Loucy (cell line): ENCODE data around the gene P2RX3.

Experiments
- H2AFZ ChIP-seq: fragments of 200-600 bp; sonication (generic); 2 replicates; pipeline ENCODE4 v1.6.0; 2016; ENCODE audit warnings: antibody characterized with exemption, mild to moderate bottlenecking, low read length, moderate library complexity
- H3F3A ChIP-seq: fragments of 200-600 bp; 2 replicates; pipeline ENCODE4 v1.6.0; 2016; ENCODE audit warnings: antibody characterized with exemption, low read depth, mild to moderate bottlenecking
- H3K27me3 ChIP-seq: fragments of 200-600 bp; sonication (generic); 2 replicates; pipeline ENCODE4 v1.6.1; 2014; ENCODE audit warnings: low read length, mild to moderate bottlenecking; ENCODE audit not compliant: insufficient read depth, poor library complexity, severe bottlenecking
- H3K36me3 ChIP-seq: fragments of 200-600 bp; sonication (generic); 2 replicates; pipeline ENCODE4 v1.6.1; 2016; ENCODE audit warnings: low read length; ENCODE audit not compliant: insufficient read depth
- H3K4me1 ChIP-seq: fragments of 200-600 bp; sonication (generic); 2 replicates; pipeline ENCODE4 v1.5.1; 2014; ENCODE audit warnings: low read length, mild to moderate bottlenecking; ENCODE audit not compliant: insufficient read depth, poor library complexity, severe bottlenecking
- H3K4me2 ChIP-seq: fragments of 200-600 bp; sonication (generic); 2 replicates; pipeline ENCODE4 v1.6.0; 2014; ENCODE audit warnings: antibody characterized with exemption, low read length, low read depth, mild to moderate bottlenecking; ENCODE audit not compliant: poor library complexity, severe bottlenecking
- H3K4me3 ChIP-seq: fragments of 200-600 bp; sonication (generic); 2 replicates; pipeline ENCODE4 v1.5.1; 2014; ENCODE audit warnings: low read length, mild to moderate bottlenecking, mixed read lengths; ENCODE audit not compliant: poor library complexity, severe bottlenecking
- H3K79me2 ChIP-seq: fragments of 200-600 bp; sonication (generic); 2 replicates; pipeline ENCODE4 v1.6.1; 2014; ENCODE audit warnings: low read length; ENCODE audit not compliant: insufficient read depth
- H3K9ac ChIP-seq: fragments of 200-600 bp; sonication (generic); 2 replicates; pipeline ENCODE4 v1.6.0; 2014; ENCODE audit warnings: mild to moderate bottlenecking, low read depth, low read length, moderate library complexity; ENCODE audit not compliant: poor library complexity, severe bottlenecking
- H3K9me2 ChIP-seq: fragments of 200-600 bp; sonication (generic); replicated peaks from 2 replicates; pipeline ENCODE4 v1.6.1; 2016; ENCODE audit warnings: low read depth, low read length, mixed read lengths
- H3K9me3 ChIP-seq: fragments of 200-600 bp; sonication (generic); 2 replicates; pipeline ENCODE4 v1.6.1; 2014; ENCODE audit warnings: mild to moderate bottlenecking, antibody characterized with exemption, low read length, low read depth; ENCODE audit not compliant: insufficient read depth
- H4K20me1 ChIP-seq: fragments of 200-600 bp; sonication (generic); 2 replicates; pipeline ENCODE4 v1.6.0; 2014; ENCODE audit warnings: antibody characterized with exemption, low read length, mild to moderate bottlenecking; ENCODE audit not compliant: insufficient read depth, poor library complexity, severe bottlenecking
- CTCF ChIP-seq: fragments of 200-600 bp; sonication (generic); conservative IDR thresholded peaks from 2 replicates; pipeline ENCODE4 v1.5.1; 2014; ENCODE audit warnings: mild to moderate bottlenecking, antibody characterized with exemption, low read length
- EZH2phosphoT487 ChIP-seq: fragments of 200-600 bp; IDR thresholded peaks from 2 replicates; pipeline ENCODE4 v1.6.1; 2018; ENCODE audit warnings: antibody characterized with exemption, mild to moderate bottlenecking, moderate library complexity, borderline replicate concordance

P2RX3 gene

GRCh38 chr11:57353446-57353845, 15.3 kb downstream of the P2RX3 start:
- Histone ChIP-seq H3K79me2 (no peaks in the 10 kb centered on the region), H2AFZ (0 out of 2 replicates have a peak overlapping the region, but pooled peaks have one; percentile 17), H3K9me3 (0 out of 2 replicates have a peak, but pooled peaks cover 4% of the 10 kb centered on the region), H3K4me1 (peaks cover 50% of the 10 kb centered on the region), H3K9ac (peak overlapping the region; percentile 68), H3K9me2 (no peaks in the 10 kb centered on the region), H3K36me3 (no peaks in the 10 kb centered on the region), H3K4me3 (no peak overlapping the region), H4K20me1 (no peaks in the 10 kb centered on the region), H3K4me2 (peak overlapping the region; percentile 76), H3F3A (peaks cover 12% of the 10 kb centered on the region), H3K27me3 (no peaks in the 10 kb centered on the region)
- no peak for TF ChIP-seq EZH2phosphoT487
- TF ChIP-seq CTCF, result no peak

GRCh38 chr11:57353852-57354251, 15.7 kb downstream of the P2RX3 start:
- Histone ChIP-seq H3K4me1 (peaks cover 50% of the 10 kb centered on the region), H3K4me3 (peak overlapping the region; percentile 62), H4K20me1 (no peaks in the 10 kb centered on the region), H3K4me2 (peak overlapping the region; percentile 76), H3K27me3 (no peaks in the 10 kb centered on the region), H3K9ac (peak overlapping the region; percentile 68), H3K36me3 (no peaks in the 10 kb centered on the region), H3K9me2 (no peaks in the 10 kb centered on the region), H3F3A (peaks cover 12% of the 10 kb centered on the region), H3K79me2 (no peaks in the 10 kb centered on the region), H3K9me3 (0 out of 2 replicates have a peak, but pooled peaks cover 4% of the 10 kb centered on the region), H2AFZ (no peak overlapping the region)
- no peak for TF ChIP-seq EZH2phosphoT487
- TF ChIP-seq CTCF, result no peak

- Histone ChIP-seq H3K79me2 (no peaks in the 10 kb centered on the region), H3F3A (peaks cover 12% of the 10 kb centered on the region), H4K20me1 (no peaks in the 10 kb centered on the region), H3K9ac (peak overlapping the region; percentile 68), H2AFZ (no peak overlapping the region), H3K36me3 (no peaks in the 10 kb centered on the region), H3K27me3 (no peaks in the 10 kb centered on the region), H3K9me3 (0 out of 2 replicates have a peak, but pooled peaks cover 4% of the 10 kb centered on the region), H3K4me3 (peak overlapping the region; percentile 62), H3K4me1 (peaks cover 50% of the 10 kb centered on the region), H3K4me2 (peak overlapping the region; percentile 76), H3K9me2 (no peaks in the 10 kb centered on the region)
- TF ChIP-seq CTCF, result no peak
- TF ChIP-seq EZH2phosphoT487, result no peak
Observed at GRCh38 chr11:57354699-57355098, 16.5 kb downstream of the P2RX3 start.
